HepG2 (cell line): ENCODE measurements around the gene EWSR1. TPM values are rescaled to one million over a fixed set of nuclear protein-coding genes. Genes with fewer than 3 reads are reported as not detected.

ENCODE experiments used
- ATAD3A ChIP-seq: sonication (generic); formaldehyde crosslinking; IDR thresholded peaks from 2 replicates; pipeline ENCODE4 v1.4.0; 2020; ENCODE audit warnings: missing genetic modification reagents
- FOXA3 ChIP-seq: IDR thresholded peaks from 2 replicates; pipeline ENCODE4 v1.6.1; 2016; ENCODE audit warnings: missing genetic modification reagents, missing compliant biosample characterization
- GATAD2A ChIP-seq: IDR thresholded peaks from 2 replicates; pipeline ENCODE4 v1.6.1; 2016
- KDM6A ChIP-seq: IDR thresholded peaks from 2 replicates; pipeline ENCODE4 v1.6.1; 2016; ENCODE audit warnings: low read depth
- KLF6 ChIP-seq: IDR thresholded peaks from 2 replicates; pipeline ENCODE4 v1.8.0; 2016; ENCODE audit warnings: missing biosample characterization, missing genetic modification reagents
- MTF2 ChIP-seq: sonication (generic); formaldehyde crosslinking; IDR thresholded peaks from 2 replicates; pipeline ENCODE4 v1.5.0; 2020; ENCODE audit warnings: missing genetic modification reagents, borderline replicate concordance
- PTBP1 ChIP-seq: fragments of 200-400 bp; formaldehyde crosslinking; IDR thresholded peaks from 2 replicates; pipeline ENCODE4 v1.6.1; 2018; ENCODE audit warnings: low read length, low read depth; ENCODE audit not compliant: poor library complexity, severe bottlenecking
- SAP130 ChIP-seq: IDR thresholded peaks from 2 replicates; pipeline ENCODE4 v1.6.1; 2016; ENCODE audit warnings: low read depth
- TBL1XR1 ChIP-seq: fragments of 150-350 bp; IDR thresholded peaks from 2 replicates; pipeline ENCODE4 v1.6.1; 2014; ENCODE audit warnings: borderline replicate concordance, low read length; ENCODE audit not compliant: partially characterized antibody
- ZNF20 ChIP-seq: sonication (generic); formaldehyde crosslinking; IDR thresholded peaks from 2 replicates; pipeline ENCODE4 v1.4.0; 2020; ENCODE audit warnings: mild to moderate bottlenecking, moderate library complexity, missing genetic modification reagents
- ZNF34 ChIP-seq: sonication (generic); formaldehyde crosslinking; IDR thresholded peaks from 2 replicates; pipeline ENCODE4 v1.4.0; 2020; ENCODE audit warnings: mild to moderate bottlenecking, missing genetic modification reagents, borderline replicate concordance
- ZNF350 ChIP-seq: sonication (generic); formaldehyde crosslinking; IDR thresholded peaks from 2 replicates; pipeline ENCODE4 v1.4.0; 2020; ENCODE audit warnings: mild to moderate bottlenecking, low read depth, missing genetic modification reagents, borderline replicate concordance
- ZNF451 ChIP-seq: sonication (generic); formaldehyde crosslinking; IDR thresholded peaks from 2 replicates; pipeline ENCODE4 v1.5.0; 2020; ENCODE audit warnings: mild to moderate bottlenecking, missing genetic modification reagents
- ZNF878 ChIP-seq: sonication (generic); formaldehyde crosslinking; IDR thresholded peaks from 2 replicates; pipeline ENCODE4 v1.8.1; 2023; ENCODE audit warnings: mild to moderate bottlenecking, missing genetic modification reagents, moderate library complexity
- polyA plus RNA-seq, 8 experiments: library from polyadenylated mRNA; depleted of rRNA in 3 of 8; stranded (reverse) in 7 of 8; unstranded in 1 of 8; fragments of >200 nt; fragmentation: Illumina TruSeq in 4 of 8; extraction: Trizol in 4 of 8; gene quantifications; 2 replicates each; pipeline versions ENCODE4 v1.2.1 to v1.2.3, GENCODE V29; 2011 to 2016; ENCODE audit warnings: low read depth in 4 of 8, missing spikeins in 1 of 8, mixed read lengths in 1 of 8; ENCODE audit not compliant: insufficient read depth in 1 of 8
- total RNA-seq, 5 experiments: library from RNA; depleted of rRNA; stranded (reverse); fragments of >200 nt; fragmentation: Illumina TruSeq; extraction: Trizol; gene quantifications; 2 replicates each; pipeline ENCODE4 v1.2.3, GENCODE V29; 2016; ENCODE audit warnings: low read depth in 1 of 5
- TF ChIP-seq, protein P1 (sequence below): sonication (generic); formaldehyde crosslinking; IDR thresholded peaks from 2 replicates; pipeline ENCODE4 v1.5.1; 2020; ENCODE audit warnings: missing genetic modification reagents, mild to moderate bottlenecking, borderline replicate concordance
- TF ChIP-seq, protein P2 (sequence below): sonication (generic); formaldehyde crosslinking; IDR thresholded peaks from 2 replicates; pipeline ENCODE4 v1.8.0; 2022; ENCODE audit warnings: missing genetic modification reagents, mild to moderate bottlenecking, inconsistent platforms, borderline replicate concordance
- TF ChIP-seq, protein P3 (sequence below): sonication (generic); formaldehyde crosslinking; IDR thresholded peaks from 2 replicates; pipeline ENCODE4 v1.8.0; 2022; ENCODE audit warnings: low read depth, missing genetic modification reagents
- TF ChIP-seq, protein P4 (sequence below): sonication (generic); formaldehyde crosslinking; IDR thresholded peaks from 2 replicates; pipeline ENCODE4 v1.4.0; 2020; ENCODE audit warnings: missing genetic modification reagents
- TF ChIP-seq, protein P5 (sequence below): sonication (generic); formaldehyde crosslinking; IDR thresholded peaks from 2 replicates; pipeline ENCODE4 v1.5.1; 2020; ENCODE audit warnings: mild to moderate bottlenecking, missing genetic modification reagents, moderate library complexity

Gene EWSR1
- total and polyA plus RNA-seq, 2 of the 13 experiments (the other 11 are each of a cell fraction or from before 2014, with no cell fraction given) = 211 to 326 TPM

DNA sequence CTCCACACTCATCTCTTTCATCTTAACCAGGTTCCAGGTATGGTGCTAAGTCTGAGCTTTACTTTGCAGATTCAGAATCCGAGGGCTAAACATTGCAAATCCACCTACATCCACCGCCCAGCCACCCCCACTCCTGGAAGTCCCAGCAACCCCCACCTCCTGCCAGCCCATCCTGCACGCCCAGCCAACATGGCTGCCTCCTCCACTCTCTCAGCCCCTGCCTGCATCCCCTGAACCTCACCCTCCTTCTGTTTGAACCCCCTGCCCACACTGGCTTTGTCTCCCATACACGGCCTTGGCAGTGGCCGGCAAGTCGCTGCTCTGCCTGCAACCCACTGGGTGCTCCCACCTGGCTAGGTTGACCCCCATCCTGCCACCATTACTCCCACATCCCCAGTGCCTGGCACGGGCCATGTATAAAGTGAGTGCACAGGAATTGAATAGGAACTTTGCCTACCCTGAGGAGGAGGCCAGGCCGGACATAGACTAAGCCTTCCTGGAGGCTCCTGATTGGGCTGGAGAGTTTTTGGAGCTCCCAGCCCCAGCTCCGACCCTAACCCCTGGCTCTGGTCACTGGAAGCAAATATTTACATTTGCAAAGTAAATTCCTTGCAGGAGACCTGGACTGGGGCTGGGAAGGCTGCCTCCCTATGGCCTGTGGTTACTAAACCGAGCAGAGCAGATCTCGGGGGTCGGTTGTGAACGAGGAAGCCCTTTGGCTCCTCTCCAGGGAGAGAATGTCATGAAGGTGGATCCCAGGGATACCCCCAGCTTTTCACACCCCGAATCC, 48.0 kb upstream of the EWSR1 start (continued):
- TF ChIP-seq TBL1XR1 (no peak), PTBP1 (no peak), FOXA3 (peak; percentile 60), ATAD3A (CRISPR knock-in tag) (no peak), SAP130 (CRISPR knock-in tag) (no peak), GATAD2A (CRISPR knock-in tag) (peak; percentile 40; the same call in 1 of the 2 replicates), KDM6A (CRISPR knock-in tag) (no peak), MTF2 (CRISPR knock-in tag) (no peak), ZNF878 (CRISPR knock-in tag) (no peak), ZNF350 (no peak), KLF6 (no peak), ZNF20 (CRISPR knock-in tag) (no peak), ZNF451 (CRISPR knock-in tag) (no peak), ZNF34 (no peak)
- TF ChIP-seq, protein P1, sequence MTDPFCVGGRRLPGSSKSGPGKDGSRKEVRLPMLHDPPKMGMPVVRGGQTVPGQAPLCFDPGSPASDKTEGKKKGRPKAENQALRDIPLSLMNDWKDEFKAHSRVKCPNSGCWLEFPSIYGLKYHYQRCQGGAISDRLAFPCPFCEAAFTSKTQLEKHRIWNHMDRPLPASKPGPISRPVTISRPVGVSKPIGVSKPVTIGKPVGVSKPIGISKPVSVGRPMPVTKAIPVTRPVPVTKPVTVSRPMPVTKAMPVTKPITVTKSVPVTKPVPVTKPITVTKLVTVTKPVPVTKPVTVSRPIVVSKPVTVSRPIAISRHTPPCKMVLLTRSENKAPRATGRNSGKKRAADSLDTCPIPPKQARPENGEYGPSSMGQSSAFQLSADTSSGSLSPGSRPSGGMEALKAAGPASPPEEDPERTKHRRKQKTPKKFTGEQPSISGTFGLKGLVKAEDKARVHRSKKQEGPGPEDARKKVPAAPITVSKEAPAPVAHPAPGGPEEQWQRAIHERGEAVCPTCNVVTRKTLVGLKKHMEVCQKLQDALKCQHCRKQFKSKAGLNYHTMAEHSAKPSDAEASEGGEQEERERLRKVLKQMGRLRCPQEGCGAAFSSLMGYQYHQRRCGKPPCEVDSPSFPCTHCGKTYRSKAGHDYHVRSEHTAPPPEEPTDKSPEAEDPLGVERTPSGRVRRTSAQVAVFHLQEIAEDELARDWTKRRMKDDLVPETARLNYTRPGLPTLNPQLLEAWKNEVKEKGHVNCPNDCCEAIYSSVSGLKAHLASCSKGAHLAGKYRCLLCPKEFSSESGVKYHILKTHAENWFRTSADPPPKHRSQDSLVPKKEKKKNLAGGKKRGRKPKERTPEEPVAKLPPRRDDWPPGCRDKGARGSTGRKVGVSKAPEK (CRISPR knock-in tag) = no peak
- TF ChIP-seq, protein P2, sequence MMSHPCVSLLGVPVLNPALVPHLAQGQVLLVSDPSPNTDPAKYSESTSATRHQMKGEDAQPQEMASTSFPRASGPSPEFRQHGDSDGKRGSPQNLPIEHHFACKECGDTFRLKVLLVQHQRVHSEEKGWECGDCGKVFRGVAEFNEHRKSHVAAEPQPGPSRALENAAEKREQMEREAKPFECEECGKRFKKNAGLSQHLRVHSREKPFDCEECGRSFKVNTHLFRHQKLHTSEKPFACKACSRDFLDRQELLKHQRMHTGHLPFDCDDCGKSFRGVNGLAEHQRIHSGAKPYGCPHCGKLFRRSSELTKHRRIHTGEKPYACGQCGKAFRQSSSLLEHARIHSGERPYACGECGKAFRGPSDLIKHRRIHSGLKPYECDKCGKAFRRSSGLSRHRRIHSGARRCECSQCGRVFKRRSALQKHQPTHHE (CRISPR knock-in tag) = no peak
- TF ChIP-seq, protein P3, sequence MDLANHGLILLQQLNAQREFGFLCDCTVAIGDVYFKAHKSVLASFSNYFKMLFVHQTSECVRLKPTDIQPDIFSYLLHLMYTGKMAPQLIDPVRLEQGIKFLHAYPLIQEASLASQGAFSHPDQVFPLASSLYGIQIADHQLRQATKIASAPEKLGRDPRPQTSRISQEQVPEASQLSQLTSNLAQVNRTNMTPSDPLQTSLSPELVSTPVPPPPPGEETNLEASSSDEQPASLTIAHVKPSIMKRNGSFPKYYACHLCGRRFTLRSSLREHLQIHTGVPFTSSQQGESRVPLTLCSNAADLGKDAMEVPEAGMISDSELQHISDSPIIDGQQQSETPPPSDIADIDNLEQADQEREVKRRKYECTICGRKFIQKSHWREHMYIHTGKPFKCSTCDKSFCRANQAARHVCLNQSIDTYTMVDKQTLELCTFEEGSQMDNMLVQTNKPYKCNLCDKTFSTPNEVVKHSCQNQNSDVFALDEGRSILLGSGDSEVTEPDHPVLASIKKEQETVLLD (CRISPR knock-in tag) = no peak
- TF ChIP-seq, protein P4, sequence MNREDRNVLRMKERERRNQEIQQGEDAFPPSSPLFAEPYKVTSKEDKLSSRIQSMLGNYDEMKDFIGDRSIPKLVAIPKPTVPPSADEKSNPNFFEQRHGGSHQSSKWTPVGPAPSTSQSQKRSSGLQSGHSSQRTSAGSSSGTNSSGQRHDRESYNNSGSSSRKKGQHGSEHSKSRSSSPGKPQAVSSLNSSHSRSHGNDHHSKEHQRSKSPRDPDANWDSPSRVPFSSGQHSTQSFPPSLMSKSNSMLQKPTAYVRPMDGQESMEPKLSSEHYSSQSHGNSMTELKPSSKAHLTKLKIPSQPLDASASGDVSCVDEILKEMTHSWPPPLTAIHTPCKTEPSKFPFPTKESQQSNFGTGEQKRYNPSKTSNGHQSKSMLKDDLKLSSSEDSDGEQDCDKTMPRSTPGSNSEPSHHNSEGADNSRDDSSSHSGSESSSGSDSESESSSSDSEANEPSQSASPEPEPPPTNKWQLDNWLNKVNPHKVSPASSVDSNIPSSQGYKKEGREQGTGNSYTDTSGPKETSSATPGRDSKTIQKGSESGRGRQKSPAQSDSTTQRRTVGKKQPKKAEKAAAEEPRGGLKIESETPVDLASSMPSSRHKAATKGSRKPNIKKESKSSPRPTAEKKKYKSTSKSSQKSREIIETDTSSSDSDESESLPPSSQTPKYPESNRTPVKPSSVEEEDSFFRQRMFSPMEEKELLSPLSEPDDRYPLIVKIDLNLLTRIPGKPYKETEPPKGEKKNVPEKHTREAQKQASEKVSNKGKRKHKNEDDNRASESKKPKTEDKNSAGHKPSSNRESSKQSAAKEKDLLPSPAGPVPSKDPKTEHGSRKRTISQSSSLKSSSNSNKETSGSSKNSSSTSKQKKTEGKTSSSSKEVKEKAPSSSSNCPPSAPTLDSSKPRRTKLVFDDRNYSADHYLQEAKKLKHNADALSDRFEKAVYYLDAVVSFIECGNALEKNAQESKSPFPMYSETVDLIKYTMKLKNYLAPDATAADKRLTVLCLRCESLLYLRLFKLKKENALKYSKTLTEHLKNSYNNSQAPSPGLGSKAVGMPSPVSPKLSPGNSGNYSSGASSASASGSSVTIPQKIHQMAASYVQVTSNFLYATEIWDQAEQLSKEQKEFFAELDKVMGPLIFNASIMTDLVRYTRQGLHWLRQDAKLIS (CRISPR knock-in tag) = no peak
- TF ChIP-seq, protein P5, sequence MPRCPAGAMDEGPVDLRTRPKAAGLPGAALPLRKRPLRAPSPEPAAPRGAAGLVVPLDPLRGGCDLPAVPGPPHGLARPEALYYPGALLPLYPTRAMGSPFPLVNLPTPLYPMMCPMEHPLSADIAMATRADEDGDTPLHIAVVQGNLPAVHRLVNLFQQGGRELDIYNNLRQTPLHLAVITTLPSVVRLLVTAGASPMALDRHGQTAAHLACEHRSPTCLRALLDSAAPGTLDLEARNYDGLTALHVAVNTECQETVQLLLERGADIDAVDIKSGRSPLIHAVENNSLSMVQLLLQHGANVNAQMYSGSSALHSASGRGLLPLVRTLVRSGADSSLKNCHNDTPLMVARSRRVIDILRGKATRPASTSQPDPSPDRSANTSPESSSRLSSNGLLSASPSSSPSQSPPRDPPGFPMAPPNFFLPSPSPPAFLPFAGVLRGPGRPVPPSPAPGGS = 0 out of 2 replicates have a peak, but pooled peaks have one; percentile 28
